Left ventricle myocardium inferior (tissue), 1 donor: ENCODE measurements around the gene C19orf73. TPM values are rescaled to one million over a fixed set of nuclear protein-coding genes. Genes with fewer than 3 reads are reported as not detected.
"Not testable (repeated sequence)": the region's sequence is repeated elsewhere in the genome, so short reads cannot be mapped to it uniquely, and the experiment has no call there.

Source experiments
- DNase-seq: peaks from one replicate; pipeline ENCODE4 v3.0.0-alpha.2; 2020
- H3K27ac ChIP-seq: fragments of 200-600 bp; replicated peaks from 2 replicates; pipeline ENCODE4 v1.8.0; 2021
- H3K27me3 ChIP-seq: fragments of 200-600 bp; 2 replicates; pipeline ENCODE4 v1.8.0; 2021; ENCODE audit warnings: low read depth
- H3K36me3 ChIP-seq: fragments of 200-600 bp; 2 replicates; pipeline ENCODE4 v1.8.0; 2021
- H3K4me1 ChIP-seq: fragments of 200-600 bp; 2 replicates; pipeline ENCODE4 v1.8.0; 2021
- H3K4me3 ChIP-seq: fragments of 200-600 bp; 2 replicates; pipeline ENCODE4 v1.8.0; 2021; ENCODE audit warnings: mild to moderate bottlenecking, moderate library complexity
- H3K9me3 ChIP-seq: fragments of 200-600 bp; replicated peaks from 2 replicates; pipeline ENCODE4 v1.8.0; 2021
- CTCF ChIP-seq: fragments of 200-600 bp; IDR thresholded peaks from 2 replicates; pipeline ENCODE4 v1.8.0; 2021; ENCODE audit warnings: antibody characterized with exemption, mild to moderate bottlenecking, borderline replicate concordance
- intact Hi-C: fragments of 100-400 bp; cut with micrococcal nuclease; formaldehyde crosslinking; loops from one replicate; pipeline ENCODE4 v1.11.0; 2022
- total RNA-seq: library from RNA; stranded (reverse); fragmentation: NEBNext Ultra II Directional; extraction: Animal tissue kit (Norgen Biotek cat#: 25700); gene quantifications from one replicate; pipeline ENCODE4 v1.2.1, GENCODE V29; 2021
- donor health status: DM: no; HTN: yes; CAD: no; lungs with severe emphysema.

The C19orf73 gene
- total RNA-seq, 1 donor from 2014 or later, result 1.6 TPM

- no peak for DNase-seq
- intact Hi-C loops, result no loop called here
- peak overlapping the region; percentile 47 for H3K27ac ChIP-seq
Measured at GRCh38 chr19:49128545-49129237, 9.7 kb upstream of the C19orf73 start.

GRCh38 chr19:49127674-49128544 lies 9.0 kb upstream of the C19orf73 start:
- no peaks in the 10 kb centered on the region for H3K36me3 ChIP-seq
- peaks cover 20% of the 10 kb centered on the region for H3K4me1 ChIP-seq
- H3K27me3 ChIP-seq, result no peaks in the 10 kb centered on the region
- peak overlapping the region; percentile 81 for H3K27ac ChIP-seq
- no peaks in the 10 kb centered on the region for H3K9me3 ChIP-seq
- intact Hi-C loops, result no loop called here
- peak; percentile 38 for TF ChIP-seq CTCF
- DNase-seq, result peak; percentile 95
- H3K4me3 ChIP-seq, result peak overlapping the region; percentile 56

More at GRCh38 chr19:49128545-49129237, 9.7 kb upstream of the C19orf73 start:
- Histone ChIP-seq H3K4me1 (peaks cover 25% of the 10 kb centered on the region), H3K36me3 (no peaks in the 10 kb centered on the region), H3K9me3 (no peaks in the 10 kb centered on the region), H3K4me3 (peak overlapping the region; percentile 56), H3K27me3 (no peaks in the 10 kb centered on the region)
- TF ChIP-seq CTCF, result no peak

GRCh38 chr19:49127225-49127624 lies 8.3 kb upstream of the C19orf73 start:
- H3K36me3 ChIP-seq, H3K27me3 ChIP-seq, H3K27ac ChIP-seq, intact Hi-C loops, DNase-seq, H3K9me3 ChIP-seq: not testable (repeated sequence)
- H3K4me3 ChIP-seq, result peak overlapping the region; percentile 56
- peaks cover 20% of the 10 kb centered on the region for H3K4me1 ChIP-seq

GRCh38 chr19:49126575-49126974 lies 7.6 kb upstream of the C19orf73 start:
- H3K27ac ChIP-seq, result no peak overlapping the region
- intact Hi-C loops, result no loop called here
- no peaks in the 10 kb centered on the region for H3K27me3 ChIP-seq
- H3K36me3 ChIP-seq, result no peaks in the 10 kb centered on the region
- no peak for TF ChIP-seq CTCF
- no peak overlapping the region for H3K4me3 ChIP-seq
- no peaks in the 10 kb centered on the region for H3K9me3 ChIP-seq
- DNase-seq, result no peak
- peaks cover 20% of the 10 kb centered on the region for H3K4me1 ChIP-seq

GRCh38 chr19:49125025-49125731 lies 6.2 kb upstream of the C19orf73 start:
- Histone ChIP-seq H3K4me3 (peak overlapping the region; percentile 19), H3K27ac (peak overlapping the region; percentile 16), H3K9me3 (no peaks in the 10 kb centered on the region), H3K27me3 (no peaks in the 10 kb centered on the region), H3K36me3 (no peaks in the 10 kb centered on the region), H3K4me1 (peaks cover 23% of the 10 kb centered on the region)
- intact Hi-C loops, result no loop called here
- no peak for TF ChIP-seq CTCF
- DNase-seq, result no peak

- peaks cover 30% of the 10 kb centered on the region for H3K4me1 ChIP-seq
- H3K27me3 ChIP-seq, H3K27ac ChIP-seq, H3K4me3 ChIP-seq, intact Hi-C loops, DNase-seq, H3K9me3 ChIP-seq, H3K36me3 ChIP-seq: not testable (repeated sequence)
Measured at GRCh38 chr19:49123285-49123684, 4.3 kb upstream of the C19orf73 start.

GRCh38 chr19:49121841-49122240 lies 2.9 kb upstream of the C19orf73 start:
- H3K4me1 ChIP-seq, result peaks cover 35% of the 10 kb centered on the region
- intact Hi-C loops, H3K4me3 ChIP-seq, H3K27me3 ChIP-seq, H3K36me3 ChIP-seq, H3K27ac ChIP-seq, DNase-seq, H3K9me3 ChIP-seq: not testable (repeated sequence)
